Measurements from ENCODE around the gene OSBPL2. TPM values are rescaled to one million over a fixed set of nuclear protein-coding genes. Genes with fewer than 3 reads are reported as not detected.
A peak's percentile ranks its signal among the peaks of the same experiment; 100 is the strongest.

Gene OSBPL2
- total RNA-seq, 1 experiment from 2014 or later, result 21.9 TPM

GRCh38 chr20:62223571-62223970, 14.8 kb upstream of the OSBPL2 start:
- DNase-seq, result no peak
- no peak overlapping the region for H3K4me3 ChIP-seq (ENCODE audit: insufficient read depth, low read depth, low read length)
- H3K36me3 ChIP-seq (replicated peaks; ENCODE audit: control insufficient read depth, insufficient read depth, low read length), result no peaks in the 10 kb centered on the region
- peaks cover 28% of the 10 kb centered on the region for H3K27me3 ChIP-seq (ENCODE audit: control insufficient read depth, insufficient read depth, low read length)

GRCh38 chr20:62224113-62224855, 14.0 kb upstream of the OSBPL2 start:
- H3K27me3 ChIP-seq (ENCODE audit: control insufficient read depth, insufficient read depth, low read length), result peaks cover 21% of the 10 kb centered on the region
- no peak for DNase-seq
- H3K36me3 ChIP-seq (replicated peaks; ENCODE audit: control insufficient read depth, insufficient read depth, low read length), result no peaks in the 10 kb centered on the region
- H3K4me3 ChIP-seq (ENCODE audit: insufficient read depth, low read depth, low read length), result no peak overlapping the region

- Histone ChIP-seq H3K27me3 (ENCODE audit: control insufficient read depth, insufficient read depth, low read length) (peaks cover 17% of the 10 kb centered on the region), H3K4me3 (ENCODE audit: insufficient read depth, low read depth, low read length) (no peak overlapping the region), H3K36me3 (replicated peaks; ENCODE audit: control insufficient read depth, insufficient read depth, low read length) (no peaks in the 10 kb centered on the region)
- no peak for DNase-seq
Observed at GRCh38 chr20:62225026-62225425, 13.3 kb upstream of the OSBPL2 start.

- H3K36me3 ChIP-seq (replicated peaks; ENCODE audit: control insufficient read depth, insufficient read depth, low read length), result no peaks in the 10 kb centered on the region
- H3K27me3 ChIP-seq (ENCODE audit: control insufficient read depth, insufficient read depth, low read length), result peaks cover 9% of the 10 kb centered on the region
- no peak for DNase-seq
- H3K4me3 ChIP-seq (ENCODE audit: insufficient read depth, low read depth, low read length), result no peak overlapping the region
Observed at GRCh38 chr20:62225820-62226635, 12.3 kb upstream of the OSBPL2 start.

- no peak for DNase-seq
- H3K27me3 ChIP-seq (ENCODE audit: control insufficient read depth, insufficient read depth, low read length), result peaks cover 2% of the 10 kb centered on the region; the same call in 1 of the 2 replicates
Observed at GRCh38 chr20:62226707-62227590, 11.4 kb upstream of the OSBPL2 start.

GRCh38 chr20:62227591-62227976, 10.7 kb upstream of the OSBPL2 start:
- no peak overlapping the region for H3K4me3 ChIP-seq (ENCODE audit: insufficient read depth, low read depth, low read length)
- H3K27me3 ChIP-seq (ENCODE audit: control insufficient read depth, insufficient read depth, low read length), result no peaks in the 10 kb centered on the region; the same call in 1 of the 2 replicates
- no peak for DNase-seq
- no peaks in the 10 kb centered on the region for H3K36me3 ChIP-seq (replicated peaks; ENCODE audit: control insufficient read depth, insufficient read depth, low read length)

More at GRCh38 chr20:62226707-62227590, 11.4 kb upstream of the OSBPL2 start:
- Histone ChIP-seq H3K36me3 (replicated peaks; ENCODE audit: control insufficient read depth, insufficient read depth, low read length) (no peaks in the 10 kb centered on the region), H3K4me3 (ENCODE audit: insufficient read depth, low read depth, low read length) (no peak overlapping the region)

GRCh38 chr20:62227977-62228958, 10.1 kb upstream of the OSBPL2 start:
- H3K36me3 ChIP-seq (replicated peaks; ENCODE audit: control insufficient read depth, insufficient read depth, low read length), result no peaks in the 10 kb centered on the region
- H3K4me3 ChIP-seq (ENCODE audit: insufficient read depth, low read depth, low read length), result no peak overlapping the region
- no peaks in the 10 kb centered on the region; the same call in 1 of the 2 replicates for H3K27me3 ChIP-seq (ENCODE audit: control insufficient read depth, insufficient read depth, low read length)
- DNase-seq, result peak; percentile 90

GRCh38 chr20:62228982-62229545, 9.3 kb upstream of the OSBPL2 start:
- Histone ChIP-seq H3K27me3 (ENCODE audit: control insufficient read depth, insufficient read depth, low read length) (no peaks in the 10 kb centered on the region; the same call in 1 of the 2 replicates), H3K36me3 (replicated peaks; ENCODE audit: control insufficient read depth, insufficient read depth, low read length) (no peaks in the 10 kb centered on the region), H3K4me3 (ENCODE audit: insufficient read depth, low read depth, low read length) (no peak overlapping the region)
- DNase-seq, result no peak

- Histone ChIP-seq H3K36me3 (replicated peaks; ENCODE audit: control insufficient read depth, insufficient read depth, low read length) (no peaks in the 10 kb centered on the region), H3K4me3 (ENCODE audit: insufficient read depth, low read depth, low read length) (no peak overlapping the region), H3K27me3 (ENCODE audit: control insufficient read depth, insufficient read depth, low read length) (no peaks in the 10 kb centered on the region; the same call in 1 of the 2 replicates)
- no peak for DNase-seq
Observed at GRCh38 chr20:62229667-62230066, 8.7 kb upstream of the OSBPL2 start.

GRCh38 chr20:62230276-62230675, 8.0 kb upstream of the OSBPL2 start:
- no peak for DNase-seq
- no peak overlapping the region for H3K4me3 ChIP-seq (ENCODE audit: insufficient read depth, low read depth, low read length)
- no peaks in the 10 kb centered on the region; the same call in 1 of the 2 replicates for H3K27me3 ChIP-seq (ENCODE audit: control insufficient read depth, insufficient read depth, low read length)
- no peaks in the 10 kb centered on the region for H3K36me3 ChIP-seq (replicated peaks; ENCODE audit: control insufficient read depth, insufficient read depth, low read length)

GRCh38 chr20:62230696-62231095, 7.6 kb upstream of the OSBPL2 start:
- no peak overlapping the region for H3K4me3 ChIP-seq (ENCODE audit: insufficient read depth, low read depth, low read length)
- DNase-seq, result no peak
- no peaks in the 10 kb centered on the region for H3K27me3 ChIP-seq (ENCODE audit: control insufficient read depth, insufficient read depth, low read length)
- no peaks in the 10 kb centered on the region for H3K36me3 ChIP-seq (replicated peaks; ENCODE audit: control insufficient read depth, insufficient read depth, low read length)

GRCh38 chr20:62231292-62231691, 7.0 kb upstream of the OSBPL2 start:
- H3K27me3 ChIP-seq (ENCODE audit: control insufficient read depth, insufficient read depth, low read length), result no peaks in the 10 kb centered on the region

GRCh38 chr20:62232194-62232593, 6.1 kb upstream of the OSBPL2 start:
- H3K27me3 ChIP-seq (ENCODE audit: control insufficient read depth, insufficient read depth, low read length), result no peaks in the 10 kb centered on the region
- H3K36me3 ChIP-seq (replicated peaks; ENCODE audit: control insufficient read depth, insufficient read depth, low read length), result no peaks in the 10 kb centered on the region
- H3K4me3 ChIP-seq (ENCODE audit: insufficient read depth, low read depth, low read length), result no peak overlapping the region
- no peak for DNase-seq

More at GRCh38 chr20:62231292-62231691, 7.0 kb upstream of the OSBPL2 start:
- Histone ChIP-seq H3K4me3 (ENCODE audit: insufficient read depth, low read depth, low read length) (no peak overlapping the region), H3K36me3 (replicated peaks; ENCODE audit: control insufficient read depth, insufficient read depth, low read length) (no peaks in the 10 kb centered on the region)
- no peak for DNase-seq

Data from H7 (cell line).